K562 (cell line): Measurements from ENCODE around the gene RBBP5. TPM values are rescaled to one million over a fixed set of nuclear protein-coding genes. Genes with fewer than 3 reads are reported as not detected.

Experiments
- ATAC-seq: fragments of 200-7000 bp; cut with Tn5 transposase; 3 replicates; pipeline ENCODE4 v1.9.1; 2020; ENCODE audit warnings: moderate library complexity
- BruUV-seq: library from RNA; stranded (reverse); fragments of 400-500 nt; replicated peaks from 2 replicates; lab custom pipeline; 2021; lab: Mats Ljungman, UMichigan
- CTCF ChIA-PET: fragments of 300-600 bp; formaldehyde crosslinking; extraction: SDS; loops from one replicate; lab custom pipeline; 2021; ENCODE audit warnings: low intra/inter-chr PET ratio; lab: Yijun Ruan, JAX
- POLR2A ChIA-PET: fragments of 300-600, 350-650 bp; sonication (Branson Sonifier 250); formaldehyde crosslinking; extraction: SDS; loops from one replicate; lab custom pipeline; 2021; ENCODE audit warnings: antibody characterized with exemption, inconsistent platforms; lab: Yijun Ruan, JAX
- DNase-seq, 4 experiments: peaks; one replicate each; pipeline versions ENCODE4 v3.0.0 to v3.0.0-alpha.2; 2011 to 2018; ENCODE audit warnings: low spot score in 3 of 4, mixed read lengths in 3 of 4; ENCODE audit errors: extremely low read depth in 1 of 4
- FAIRE-seq: peaks from 2 replicates; lab custom pipeline; 2011; peaks lifted over from hg19 to GRCh38; lab: Jason Lieb, UNC
- H2AFZ ChIP-seq: 2 replicates; pipeline ENCODE4 v1.6.0; 2011; ENCODE audit warnings: low read depth, low read length, control low read depth, inconsistent platforms
- H3K27ac ChIP-seq: fragments of 200-600 bp; 3 replicates; pipeline ENCODE4 v1.8.0; 2011; ENCODE audit warnings: low read depth, mild to moderate bottlenecking, control low read depth, inconsistent platforms, low read length, moderate library complexity, mixed read lengths; ENCODE audit errors: extremely low read depth
- H3K27me3 ChIP-seq, 2 experiments: fragments of 300-600 bp in 1 of 2; 2 replicates in 1 of 2; 3 replicates in 1 of 2; pipeline versions ENCODE4 v1.6.0 to v1.8.0; 2011; ENCODE audit warnings: inconsistent platforms in 2 of 2, low read length in 2 of 2, mild to moderate bottlenecking in 1 of 2, mixed read lengths in 1 of 2, moderate library complexity in 1 of 2; ENCODE audit not compliant: control insufficient read depth in 2 of 2, insufficient read depth in 2 of 2
- H3K36me3 ChIP-seq: fragments of 300-600 bp; 3 replicates; pipeline ENCODE4 v1.8.0; 2011; ENCODE audit warnings: mild to moderate bottlenecking, low read length, inconsistent platforms; ENCODE audit not compliant: control insufficient read depth, insufficient read depth
- H3K4me1 ChIP-seq, 2 experiments: fragments of 200-600 bp in 1 of 2; replicated peaks in 1 of 2; 2 replicates in 1 of 2; 3 replicates in 1 of 2; pipeline versions ENCODE4 v1.5.1 to v1.8.0; 2011; ENCODE audit warnings: inconsistent platforms in 2 of 2, low read length in 2 of 2, mild to moderate bottlenecking in 1 of 2, mixed read lengths in 1 of 2, moderate library complexity in 1 of 2; ENCODE audit not compliant: control insufficient read depth in 2 of 2, insufficient read depth in 2 of 2
- H3K4me2 ChIP-seq: 2 replicates; pipeline ENCODE4 v1.6.1; 2011; ENCODE audit warnings: low read length, control low read depth, inconsistent platforms, mixed read lengths; ENCODE audit not compliant: insufficient read depth
- H3K4me3 ChIP-seq: fragments of 200-600 bp; sonication (generic), shearing (Covaris generic); 2 replicates; pipeline ENCODE4 v1.5.1; 2016; ENCODE audit warnings: control low read depth, inconsistent platforms
- H3K79me2 ChIP-seq: fragments of 200-600 bp; 3 replicates; pipeline ENCODE4 v1.8.0; 2011; ENCODE audit warnings: low read length, inconsistent platforms; ENCODE audit not compliant: control insufficient read depth, insufficient read depth
- H3K9ac ChIP-seq, 2 experiments: 2 replicates each; pipeline versions ENCODE4 v1.6.0 to v1.6.1; 2011; ENCODE audit warnings: low read depth in 2 of 2, low read length in 2 of 2, control low read depth in 1 of 2, inconsistent platforms in 1 of 2, mild to moderate bottlenecking in 1 of 2, mixed read lengths in 1 of 2; ENCODE audit not compliant: insufficient read depth in 1 of 2
- H3K9me1 ChIP-seq: one replicate; pipeline ENCODE4 v1.6.0; 2011; ENCODE audit warnings: inconsistent platforms, mild to moderate bottlenecking, low read length, moderate library complexity; ENCODE audit not compliant: control insufficient read depth, insufficient read depth
- H3K9me3 ChIP-seq: replicated peaks from 2 replicates; pipeline ENCODE4 v1.5.1; 2011; ENCODE audit warnings: low read depth, low read length, inconsistent platforms; ENCODE audit not compliant: control insufficient read depth, insufficient read depth
- H4K20me1 ChIP-seq: replicated peaks from 2 replicates; pipeline ENCODE4 v1.6.1; 2011; ENCODE audit warnings: low read length, inconsistent platforms, mixed read lengths; ENCODE audit not compliant: control insufficient read depth, insufficient read depth
- CTBP1 ChIP-seq: fragments of 450-650 bp; IDR thresholded peaks from 2 replicates; pipeline ENCODE4 v1.6.1; 2016; ENCODE audit warnings: borderline replicate concordance
- GATAD2A ChIP-seq: fragments of 450-650 bp; IDR thresholded peaks from 2 replicates; pipeline ENCODE4 v1.6.1; 2017
- HNRNPK ChIP-seq: fragments of 200-400 bp; formaldehyde crosslinking; IDR thresholded peaks from one replicate; pipeline ENCODE4 v1.6.1; 2018; ENCODE audit warnings: mild to moderate bottlenecking, low read depth, low read length; ENCODE audit not compliant: poor library complexity, severe bottlenecking
- HNRNPLL ChIP-seq: fragments of 200-400 bp; formaldehyde crosslinking; IDR thresholded peaks from 2 replicates; pipeline ENCODE4 v1.6.1; 2017; ENCODE audit warnings: low read length, low read depth, mild to moderate bottlenecking; ENCODE audit not compliant: poor library complexity, severe bottlenecking
- MYBL2 ChIP-seq, 2 experiments: fragments of 450-650 bp in 1 of 2; sonication (generic) in 1 of 2; formaldehyde crosslinking in 1 of 2; IDR thresholded peaks; 2 replicates each; pipeline versions ENCODE4 v1.6.1 to v1.8.1; 2017 to 2022; ENCODE audit warnings: borderline replicate concordance in 1 of 2, inconsistent platforms in 1 of 2, low read depth in 1 of 2, mild to moderate bottlenecking in 1 of 2, missing genetic modification reagents in 1 of 2, moderate library complexity in 1 of 2
- NR3C1 ChIP-seq: sonication (generic); formaldehyde crosslinking; IDR thresholded peaks from 2 replicates; pipeline ENCODE4 v1.8.1; 2022; ENCODE audit warnings: missing genetic modification reagents
- POLR2H ChIP-seq: IDR thresholded peaks from 2 replicates; pipeline ENCODE4 v1.6.1; 2016; ENCODE audit warnings: missing genetic modification characterization, low read depth, mild to moderate bottlenecking, control low read depth, missing compliant biosample characterization, moderate library complexity
- RBFOX2 ChIP-seq: fragments of 200-400 bp; formaldehyde crosslinking; IDR thresholded peaks from 2 replicates; pipeline ENCODE4 v1.6.1; 2017; ENCODE audit warnings: low read depth, mild to moderate bottlenecking, low read length, moderate library complexity
- TEAD1 ChIP-seq, 2 experiments: fragments of 450-650 bp in 1 of 2; sonication (generic) in 1 of 2; formaldehyde crosslinking; IDR thresholded peaks; 2 replicates each; pipeline versions ENCODE4 v1.4.0 to v1.8.0; 2020 to 2022; ENCODE audit warnings: mild to moderate bottlenecking in 2 of 2, missing genetic modification reagents in 1 of 2
- TRIM28 ChIP-seq: fragments of 450-650 bp; IDR thresholded peaks from 2 replicates; pipeline ENCODE4 v1.6.1; 2017
- ZNF41 ChIP-seq: fragments of 250-450 bp; sonication (Bioruptor Pico); conservative IDR thresholded peaks from 2 replicates; pipeline ENCODE4 v1.4.0; 2020; ENCODE audit warnings: mild to moderate bottlenecking
- ZNF717 ChIP-seq: fragments of 250-450 bp; sonication (Bioruptor Pico); IDR thresholded peaks from 2 replicates; pipeline ENCODE4 v1.5.0; 2021
- WGBS: fragments of 100-300 bp; shearing (Covaris generic); methylation state at CpG from one replicate; pipeline ENCODE4 v1.1.6; 2016; ENCODE audit warnings: low coverage, mixed read lengths; ENCODE audit not compliant: insufficient coverage; ENCODE audit errors: missing lambda C conversion rate; 5-methylcytosine and 5-hydroxymethylcytosine counted together
- in situ Hi-C: fragments of 300-500 bp; cut with MboI; formaldehyde crosslinking; loops from 4 replicates; pipeline ENCODE4 v1.15.0; 2018; ENCODE audit warnings: inconsistent platforms, mixed read lengths
- intact Hi-C: fragments of 100-400 bp; cut with micrococcal nuclease; formaldehyde crosslinking; loops from 2 replicates; pipeline ENCODE4 v1.14.2; 2022
- polyA plus RNA-seq, 8 experiments: library from polyadenylated mRNA; depleted of rRNA in 4 of 8; stranded (reverse) in 5 of 8; unstranded in 3 of 8; fragments of >200 nt; fragmentation: Nextera tagmentation in 2 of 8; fragmentation: Illumina TruSeq in 1 of 8; extraction: Ambion mirVana in 2 of 8; extraction: Trizol in 1 of 8; gene quantifications; 2 replicates each; pipeline versions ENCODE4 v1.2.1 to v1.2.3, GENCODE V29; 2011 to 2014; ENCODE audit warnings: inconsistent platforms in 1 of 8, missing spikeins in 1 of 8
- total RNA-seq, 7 experiments: library from RNA; depleted of rRNA in 6 of 7; stranded (reverse); fragments of >200 nt in 6 of 7; fragmentation: Illumina TruSeq in 2 of 7; extraction: Trizol in 2 of 7; gene quantifications; 2 replicates each; pipeline versions ENCODE4 v1.2.1 to v1.2.3, GENCODE V29; 2011 to 2021; ENCODE audit warnings: low replicate concordance in 1 of 7
- TF ChIP-seq, protein P1 (sequence below): fragments of 250-450 bp; sonication (Bioruptor Pico); IDR thresholded peaks from 2 replicates; pipeline ENCODE4 v1.5.0; 2021
- TF ChIP-seq, protein P2 (sequence below): fragments of 250-450 bp; sonication (Bioruptor Pico); IDR thresholded peaks from 2 replicates; pipeline ENCODE4 v1.9.0; 2021; ENCODE audit warnings: mild to moderate bottlenecking
- TF ChIP-seq, protein P3 (sequence below): fragments of 450-650 bp; IDR thresholded peaks from 2 replicates; pipeline ENCODE4 v1.6.1; 2016
- TF ChIP-seq, protein P4 (sequence below): fragments of 450-650 bp; IDR thresholded peaks from 2 replicates; pipeline ENCODE4 v1.6.1; 2016; ENCODE audit warnings: antibody characterized with exemption
- TF ChIP-seq, protein P5 (sequence below): sonication (generic); formaldehyde crosslinking; IDR thresholded peaks from 2 replicates; pipeline ENCODE4 v1.8.1; 2023; ENCODE audit warnings: mild to moderate bottlenecking, missing genetic modification reagents

The RBBP5 gene
- total and polyA plus RNA-seq, 9 of the 15 experiments (the other 6 are each of a cell fraction or from before 2014, with no cell fraction given) = 17.2 to 37.4 (median 28.4) TPM

DNA sequence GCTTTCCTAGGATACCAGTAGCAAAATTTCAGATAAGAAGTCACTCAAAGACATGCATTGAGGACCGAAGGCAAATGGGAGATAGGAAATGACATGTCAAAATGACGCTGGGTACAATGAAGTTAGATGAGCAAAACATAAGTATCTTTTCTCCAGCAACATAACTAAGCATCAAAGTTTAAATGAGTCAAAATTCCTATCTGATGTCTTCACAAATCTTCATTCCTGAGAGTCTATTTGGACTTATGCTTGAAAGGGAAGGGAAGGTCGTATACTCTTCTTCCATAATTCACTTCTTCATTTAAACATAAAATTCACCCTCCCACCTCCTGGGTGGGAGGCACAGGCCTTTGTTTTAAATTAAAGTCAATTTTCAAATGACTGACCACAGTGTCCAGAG is 33.4 kb downstream of the RBBP5 start:
- no peak overlapping the region for H3K4me3 ChIP-seq
- peaks cover 83% of the 10 kb centered on the region for H3K36me3 ChIP-seq
- intact Hi-C loops (no loop called here), in situ Hi-C loops (no loop called here)
- H3K9me1 ChIP-seq = no peaks in the 10 kb centered on the region
- no peak overlapping the region for H2AFZ ChIP-seq
- DNase-seq (no peak), ATAC-seq (no peak), FAIRE-seq (no peak)
- 0 out of 2 replicates have a peak, but pooled peaks cover 4% of the 10 kb centered on the region for H4K20me1 ChIP-seq
- WGBS = 67% methylated on average over 3 of the region's 3 CpGs
- CTCF ChIA-PET = no interaction called here
- H3K9me3 ChIP-seq = no peaks in the 10 kb centered on the region
- BruUV-seq = no TSS peak
- H3K9ac ChIP-seq = no peak overlapping the region
- no peak overlapping the region for H3K4me2 ChIP-seq
- H3K27ac ChIP-seq = no peak overlapping the region
- H3K27me3 ChIP-seq = no peaks in the 10 kb centered on the region
- H3K4me1 ChIP-seq = no peaks in the 10 kb centered on the region
- POLR2A ChIA-PET = interaction anchor here (1.0 to 1.8 kb wide), 3 partner anchors 12 to 29 kb away, joined by 3 to 5 read pairs (median 4); no protein-coding TSS in a partner anchor
- H3K79me2 ChIP-seq = no peaks in the 10 kb centered on the region
- TF ChIP-seq RBFOX2 (no peak), HNRNPK (no peak), ZNF41 (CRISPR knock-in tag) (no peak), TEAD1 (CRISPR knock-in tag; IDR thresholded peaks at IDR 0.05) (no peak), POLR2H (tag) (no peak), HNRNPLL (no peak), ZNF717 (no peak), TRIM28 (no peak), GATAD2A (no peak), MYBL2 (IDR thresholded peaks at IDR 0.05; ENCODE audit: low read depth) (no peak), MYBL2 (CRISPR knock-in tag; IDR thresholded peaks at IDR 0.05; ENCODE audit: borderline replicate concordance) (no peak), CTBP1 (no peak), NR3C1 (CRISPR knock-in tag) (no peak)
- TF ChIP-seq, protein P1, sequence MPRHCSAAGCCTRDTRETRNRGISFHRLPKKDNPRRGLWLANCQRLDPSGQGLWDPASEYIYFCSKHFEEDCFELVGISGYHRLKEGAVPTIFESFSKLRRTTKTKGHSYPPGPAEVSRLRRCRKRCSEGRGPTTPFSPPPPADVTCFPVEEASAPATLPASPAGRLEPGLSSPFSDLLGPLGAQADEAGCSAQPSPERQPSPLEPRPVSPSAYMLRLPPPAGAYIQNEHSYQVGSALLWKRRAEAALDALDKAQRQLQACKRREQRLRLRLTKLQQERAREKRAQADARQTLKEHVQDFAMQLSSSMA = no peak
- TF ChIP-seq, protein P2, sequence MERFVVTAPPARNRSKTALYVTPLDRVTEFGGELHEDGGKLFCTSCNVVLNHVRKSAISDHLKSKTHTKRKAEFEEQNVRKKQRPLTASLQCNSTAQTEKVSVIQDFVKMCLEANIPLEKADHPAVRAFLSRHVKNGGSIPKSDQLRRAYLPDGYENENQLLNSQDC (CRISPR knock-in tag) = no peak
- TF ChIP-seq, protein P3, sequence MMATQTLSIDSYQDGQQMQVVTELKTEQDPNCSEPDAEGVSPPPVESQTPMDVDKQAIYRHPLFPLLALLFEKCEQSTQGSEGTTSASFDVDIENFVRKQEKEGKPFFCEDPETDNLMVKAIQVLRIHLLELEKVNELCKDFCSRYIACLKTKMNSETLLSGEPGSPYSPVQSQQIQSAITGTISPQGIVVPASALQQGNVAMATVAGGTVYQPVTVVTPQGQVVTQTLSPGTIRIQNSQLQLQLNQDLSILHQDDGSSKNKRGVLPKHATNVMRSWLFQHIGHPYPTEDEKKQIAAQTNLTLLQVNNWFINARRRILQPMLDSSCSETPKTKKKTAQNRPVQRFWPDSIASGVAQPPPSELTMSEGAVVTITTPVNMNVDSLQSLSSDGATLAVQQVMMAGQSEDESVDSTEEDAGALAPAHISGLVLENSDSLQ = no peak
- TF ChIP-seq, protein P4, sequence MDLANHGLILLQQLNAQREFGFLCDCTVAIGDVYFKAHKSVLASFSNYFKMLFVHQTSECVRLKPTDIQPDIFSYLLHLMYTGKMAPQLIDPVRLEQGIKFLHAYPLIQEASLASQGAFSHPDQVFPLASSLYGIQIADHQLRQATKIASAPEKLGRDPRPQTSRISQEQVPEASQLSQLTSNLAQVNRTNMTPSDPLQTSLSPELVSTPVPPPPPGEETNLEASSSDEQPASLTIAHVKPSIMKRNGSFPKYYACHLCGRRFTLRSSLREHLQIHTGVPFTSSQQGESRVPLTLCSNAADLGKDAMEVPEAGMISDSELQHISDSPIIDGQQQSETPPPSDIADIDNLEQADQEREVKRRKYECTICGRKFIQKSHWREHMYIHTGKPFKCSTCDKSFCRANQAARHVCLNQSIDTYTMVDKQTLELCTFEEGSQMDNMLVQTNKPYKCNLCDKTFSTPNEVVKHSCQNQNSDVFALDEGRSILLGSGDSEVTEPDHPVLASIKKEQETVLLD = no peak
- TF ChIP-seq, protein P5, sequence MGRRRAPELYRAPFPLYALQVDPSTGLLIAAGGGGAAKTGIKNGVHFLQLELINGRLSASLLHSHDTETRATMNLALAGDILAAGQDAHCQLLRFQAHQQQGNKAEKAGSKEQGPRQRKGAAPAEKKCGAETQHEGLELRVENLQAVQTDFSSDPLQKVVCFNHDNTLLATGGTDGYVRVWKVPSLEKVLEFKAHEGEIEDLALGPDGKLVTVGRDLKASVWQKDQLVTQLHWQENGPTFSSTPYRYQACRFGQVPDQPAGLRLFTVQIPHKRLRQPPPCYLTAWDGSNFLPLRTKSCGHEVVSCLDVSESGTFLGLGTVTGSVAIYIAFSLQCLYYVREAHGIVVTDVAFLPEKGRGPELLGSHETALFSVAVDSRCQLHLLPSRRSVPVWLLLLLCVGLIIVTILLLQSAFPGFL (CRISPR knock-in tag) = no peak
